GM19467 (cell line): ENCODE results near the gene TSPAN18.

Experiments used
- ATAC-seq: cut with Tn5 transposase; IDR thresholded peaks from one replicate; pipeline ENCODE4 v1.9.1; 2021; ENCODE audit warnings: mild to moderate bottlenecking, moderate library complexity; ENCODE audit not compliant: unreplicated experiment

Gene TSPAN18

DNA sequence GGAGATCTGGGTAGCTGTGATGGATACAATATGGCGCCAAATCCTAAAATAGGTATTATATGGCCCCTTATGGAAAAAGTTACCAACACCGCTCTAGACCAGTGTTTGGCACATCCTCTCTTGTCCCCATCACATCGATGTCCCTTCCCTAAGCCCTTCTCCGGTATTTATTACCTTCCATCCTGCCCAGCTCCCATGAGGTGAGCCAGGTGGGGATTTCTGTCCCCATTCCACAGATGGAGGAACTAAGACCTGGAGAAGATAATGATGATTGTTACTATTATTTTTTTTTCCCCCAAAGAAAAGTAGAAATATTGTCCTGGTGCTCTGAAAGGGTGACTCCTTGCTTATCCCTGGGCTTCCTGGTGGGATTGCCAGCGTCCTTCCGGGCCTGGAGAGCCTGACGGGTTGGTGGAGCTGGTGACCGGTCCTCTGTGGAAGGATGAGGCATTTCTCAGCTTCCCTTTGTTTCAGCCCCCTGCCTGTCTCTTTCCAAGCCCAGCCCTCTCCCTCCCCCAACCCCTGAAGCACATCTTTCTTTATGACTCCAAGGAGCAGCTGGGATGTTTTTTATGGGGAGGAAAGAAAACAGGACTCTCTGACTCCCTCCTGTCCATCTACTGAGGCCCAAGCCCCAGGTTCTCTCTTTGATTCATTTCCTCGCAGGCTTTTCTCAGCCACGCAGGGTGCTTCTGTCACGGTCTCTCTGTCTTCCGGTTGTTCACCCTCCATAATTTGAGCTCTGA, 158.5 kb downstream of the TSPAN18 start:
- ATAC-seq, result no peak

DNA sequence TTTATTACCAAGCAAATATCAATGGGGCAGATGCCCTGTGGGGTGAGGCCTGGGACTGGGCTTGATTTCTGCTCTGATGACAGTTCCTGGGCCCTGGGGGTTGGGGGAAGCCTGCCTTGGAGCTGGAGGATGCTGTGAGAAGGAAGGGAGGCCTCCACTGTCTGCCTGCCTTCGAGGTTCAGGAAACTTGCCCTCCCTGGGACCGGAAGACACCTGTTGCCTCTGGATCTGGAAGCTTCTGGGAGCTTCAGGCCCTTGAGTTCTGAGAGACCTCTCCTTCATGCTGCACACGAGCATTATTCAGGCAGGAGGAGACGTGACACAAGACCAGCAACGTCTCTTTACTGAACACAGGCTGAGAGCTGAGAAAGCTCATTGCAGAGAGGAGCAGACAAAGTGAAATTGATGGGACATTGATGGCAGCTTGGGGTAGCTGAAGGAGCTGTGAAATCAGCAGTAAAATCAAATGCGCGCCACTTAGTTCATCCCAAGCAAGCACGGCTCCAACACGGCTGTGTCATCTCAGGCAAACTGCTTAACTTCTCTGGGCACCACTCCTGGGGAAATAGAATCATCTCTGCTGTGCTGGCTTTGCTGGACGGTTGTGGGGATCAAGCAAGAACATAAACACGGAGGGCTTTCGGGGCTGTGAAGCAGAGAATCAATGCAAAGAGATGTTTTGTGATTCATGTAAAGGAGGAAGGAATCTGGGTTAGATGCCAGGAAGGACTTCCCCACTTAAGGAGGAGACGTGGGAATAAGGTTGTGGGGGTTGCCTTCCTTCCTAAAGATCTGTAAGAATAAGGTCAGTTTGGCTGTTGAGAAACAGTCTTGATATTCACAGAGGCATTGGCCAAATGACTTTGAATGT, 159.4 kb downstream of the TSPAN18 start:
- ATAC-seq, result no peak

DNA sequence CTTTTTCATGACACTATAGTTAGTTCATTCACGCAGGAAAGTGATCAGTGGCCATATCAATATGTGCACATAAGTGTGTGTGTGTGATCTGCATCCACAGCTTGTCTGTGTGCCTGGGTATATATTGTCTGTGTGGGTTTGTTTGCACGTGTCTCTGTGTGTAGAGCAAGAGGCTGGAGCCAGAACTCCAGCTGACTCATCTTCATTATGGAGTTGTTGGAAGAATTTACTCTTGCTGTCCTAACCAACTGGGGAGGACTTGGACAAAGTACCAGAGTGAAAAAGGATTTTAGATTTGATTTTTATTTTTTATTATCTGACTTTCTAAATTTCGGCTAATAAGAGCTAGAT, 160.0 kb downstream of the TSPAN18 start:
- ATAC-seq, result no peak

DNA sequence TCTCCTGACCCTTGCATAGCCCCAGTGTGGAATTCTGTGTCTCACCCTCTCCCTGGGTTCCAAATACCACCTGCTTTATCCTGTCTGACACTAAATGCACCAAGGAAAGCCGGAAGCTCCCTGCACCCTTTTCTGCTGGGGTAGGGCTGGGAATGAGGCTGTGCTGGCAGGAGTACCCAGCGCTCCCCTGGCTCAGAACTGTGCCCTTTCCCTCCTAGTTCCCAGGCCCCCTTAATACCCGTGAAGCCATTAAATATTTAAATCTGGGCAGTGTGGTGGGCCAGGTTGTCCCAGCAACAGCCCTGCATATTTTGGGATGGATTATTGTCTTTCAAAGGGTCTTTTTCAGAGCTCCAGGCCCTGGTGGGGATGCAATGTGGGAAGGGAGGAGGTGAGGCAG, 160.9 kb downstream of the TSPAN18 start:
- no peak for ATAC-seq

DNA sequence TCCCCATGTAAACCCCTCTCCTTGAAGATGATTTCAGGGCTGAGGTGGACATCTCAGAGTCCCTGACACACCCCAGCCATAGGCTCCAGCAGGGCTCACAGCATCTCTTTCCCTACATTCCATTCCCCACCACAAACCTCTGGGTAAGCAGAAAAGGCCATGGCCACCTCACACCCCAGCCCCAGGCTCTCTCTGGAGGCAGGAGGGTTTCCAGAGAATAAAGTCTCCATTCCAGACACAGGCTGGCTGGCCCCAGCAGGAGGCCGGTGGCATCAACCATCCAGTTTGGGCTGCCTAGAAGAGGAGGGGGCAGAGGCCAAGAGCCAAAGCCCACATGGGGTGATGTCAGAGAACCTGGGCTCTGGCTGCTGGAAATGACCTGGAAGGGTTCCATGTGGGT, 162.5 kb downstream of the TSPAN18 start:
- no peak for ATAC-seq

DNA sequence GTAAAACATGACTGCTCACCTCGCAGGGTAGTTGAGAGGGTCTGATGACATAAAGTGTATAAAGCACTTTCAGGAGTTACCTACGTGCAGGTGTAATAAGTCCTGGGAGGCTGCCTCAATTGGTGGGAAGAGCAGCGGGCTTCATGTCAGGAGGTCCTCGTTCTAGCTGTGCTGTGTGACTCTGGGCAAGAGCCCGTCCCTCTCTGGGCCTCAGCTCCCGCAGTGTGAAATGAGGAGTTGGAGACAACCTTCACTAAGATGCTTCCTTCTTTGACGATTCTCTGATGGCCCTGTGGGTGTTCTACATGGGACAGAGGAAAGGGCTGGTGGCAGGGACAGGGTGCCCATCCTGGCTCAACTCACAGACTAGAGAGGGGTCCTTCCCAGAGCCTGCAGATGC, 166.1 kb downstream of the TSPAN18 start:
- ATAC-seq, result no peak

DNA sequence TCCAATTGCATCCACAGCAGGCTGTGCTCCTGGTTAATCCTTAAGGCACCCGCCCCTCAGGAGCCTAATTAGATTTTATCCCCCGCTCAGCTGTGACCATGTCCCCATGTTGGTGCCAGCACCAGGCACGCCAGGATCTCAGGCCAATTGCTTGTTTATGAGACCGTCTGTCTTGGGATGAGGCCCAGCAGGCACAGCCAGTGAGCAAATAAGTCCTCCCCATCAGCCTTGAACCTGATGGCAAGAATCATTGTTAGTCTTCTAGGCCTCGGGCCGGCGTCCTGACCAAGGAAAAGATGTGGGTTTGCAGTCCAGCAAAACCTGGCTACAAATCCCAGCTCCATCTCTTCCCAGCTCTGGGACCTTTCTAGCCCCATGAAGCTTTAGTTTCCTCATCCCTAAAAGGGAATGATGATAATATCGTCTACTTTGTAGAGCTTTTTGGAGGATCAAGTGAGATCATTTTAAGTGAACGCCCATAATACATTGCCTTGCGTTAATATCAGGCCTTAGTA, 166.6 kb downstream of the TSPAN18 start:
- ATAC-seq, result no peak

DNA sequence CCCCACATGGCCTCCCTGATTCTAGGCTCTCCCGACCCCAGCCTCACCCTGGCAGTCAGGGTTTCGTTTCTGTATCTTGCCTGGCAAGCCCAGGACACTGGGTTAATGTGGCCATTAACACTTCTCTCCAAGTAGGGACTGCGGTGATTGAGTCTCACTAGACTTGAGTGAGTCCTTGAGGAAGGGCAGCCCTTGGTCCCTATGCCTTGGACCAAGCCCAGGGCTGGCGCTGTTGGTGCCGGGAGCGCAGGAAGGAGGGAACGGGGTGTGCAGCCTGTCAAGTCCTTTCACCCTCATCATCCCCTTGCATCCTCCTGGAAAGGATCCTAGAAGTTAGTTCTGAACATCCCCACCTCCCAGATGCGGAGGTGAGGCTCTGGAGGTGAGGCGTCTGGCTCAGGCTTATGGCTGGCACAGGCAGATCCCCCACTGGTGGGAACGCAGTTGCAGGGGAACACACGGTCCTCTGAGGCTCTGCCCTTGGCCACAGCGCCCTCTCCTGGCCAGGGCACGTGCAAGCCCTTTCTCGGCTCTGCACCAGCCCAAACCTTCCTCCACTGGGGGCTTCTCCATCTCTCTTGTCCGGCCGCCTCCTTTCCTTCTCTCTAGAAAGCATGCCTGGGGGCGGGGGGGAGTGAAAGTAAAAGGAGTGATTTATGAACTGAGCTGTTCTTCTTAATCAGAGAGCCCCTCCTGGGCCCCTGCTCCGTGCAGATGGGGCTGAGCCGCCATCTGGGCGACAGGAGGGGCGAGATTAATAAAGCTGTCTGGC, 167.3 kb downstream of the TSPAN18 start:
- ATAC-seq, result no peak

DNA sequence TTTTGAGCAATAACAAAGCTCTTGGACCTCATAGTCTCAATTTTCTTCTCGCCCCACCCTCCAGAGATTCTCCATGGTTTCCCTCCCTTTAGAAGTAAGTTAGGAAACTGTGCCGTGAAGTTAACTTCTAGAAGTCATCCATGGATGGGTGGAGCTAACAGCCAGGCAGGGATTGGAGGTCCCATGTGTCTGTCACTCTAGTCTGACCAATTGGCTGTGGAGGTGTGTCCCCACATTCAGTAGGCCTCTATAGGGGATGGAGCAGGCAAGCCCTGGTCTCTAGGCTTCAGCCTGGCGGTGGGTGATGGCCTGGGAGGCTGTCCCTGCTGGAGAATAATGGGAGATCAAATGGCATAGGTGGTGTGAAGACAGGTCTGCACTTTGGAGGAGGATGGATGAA, 173.2 kb downstream of the TSPAN18 start:
- no peak for ATAC-seq

DNA sequence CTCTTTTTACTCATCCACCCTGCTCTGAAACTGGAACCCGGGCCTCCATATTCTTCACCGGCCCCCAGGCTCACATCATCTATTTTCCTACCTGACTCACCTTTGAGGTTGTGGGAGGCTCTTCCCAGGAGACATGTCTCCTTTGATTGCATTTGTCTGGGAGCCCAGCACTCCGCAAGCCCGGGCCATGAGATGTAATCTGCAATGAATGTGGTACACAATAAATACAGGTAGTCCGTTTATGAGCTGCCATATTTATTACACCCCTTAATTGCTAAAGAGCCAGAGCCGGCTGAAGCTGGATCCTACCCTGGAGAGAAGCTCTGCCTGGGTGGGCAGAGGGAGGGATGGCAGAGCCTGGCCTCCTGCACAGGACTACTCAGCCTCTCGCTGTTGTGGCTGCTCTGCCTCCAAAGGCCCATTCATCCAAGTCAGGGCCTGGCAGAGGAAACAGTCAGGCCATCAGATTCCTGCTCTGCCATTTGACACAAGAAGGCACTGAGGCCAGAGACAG, 174.4 kb downstream of the TSPAN18 start:
- no peak for ATAC-seq

DNA sequence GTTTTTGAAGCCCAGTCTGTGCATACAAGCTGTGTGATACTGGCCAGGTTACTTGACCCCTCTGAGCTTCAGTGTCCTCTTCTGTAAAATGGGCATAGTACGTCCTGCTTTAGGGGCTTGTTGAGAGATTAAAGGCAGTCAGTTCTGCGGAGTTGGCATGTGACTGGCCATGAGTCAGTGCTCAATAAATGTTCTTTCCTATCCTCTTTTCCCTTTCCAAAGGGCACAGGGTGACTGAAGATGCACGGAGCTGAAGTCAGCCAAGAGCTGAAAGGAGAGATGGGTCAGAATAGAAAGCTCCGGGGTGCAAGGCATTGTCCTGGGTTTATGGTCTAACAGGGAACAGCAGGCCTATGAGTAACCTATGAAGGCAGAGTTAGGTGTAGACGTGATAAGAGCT, 175.0 kb downstream of the TSPAN18 start:
- no peak for ATAC-seq

DNA sequence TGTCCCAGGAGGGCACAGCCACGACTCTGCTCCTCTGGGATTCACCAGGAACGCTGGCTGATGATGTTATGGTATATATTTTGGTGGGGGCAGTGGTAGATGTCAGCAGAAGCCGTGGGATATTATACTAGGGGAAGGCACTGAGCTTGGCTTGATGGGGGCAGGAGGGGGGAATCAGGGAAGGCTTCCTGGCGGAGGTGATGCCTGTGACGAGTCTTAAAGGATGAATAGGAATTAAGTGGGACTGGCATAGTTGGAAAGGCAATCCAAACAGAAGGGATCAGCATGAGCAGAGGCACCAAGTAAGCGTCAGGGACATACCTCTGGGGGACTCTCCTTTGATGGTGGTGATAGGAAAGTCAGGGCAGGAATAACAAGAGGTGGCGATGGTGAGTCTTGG, 176.3 kb downstream of the TSPAN18 start:
- ATAC-seq, result no peak

DNA sequence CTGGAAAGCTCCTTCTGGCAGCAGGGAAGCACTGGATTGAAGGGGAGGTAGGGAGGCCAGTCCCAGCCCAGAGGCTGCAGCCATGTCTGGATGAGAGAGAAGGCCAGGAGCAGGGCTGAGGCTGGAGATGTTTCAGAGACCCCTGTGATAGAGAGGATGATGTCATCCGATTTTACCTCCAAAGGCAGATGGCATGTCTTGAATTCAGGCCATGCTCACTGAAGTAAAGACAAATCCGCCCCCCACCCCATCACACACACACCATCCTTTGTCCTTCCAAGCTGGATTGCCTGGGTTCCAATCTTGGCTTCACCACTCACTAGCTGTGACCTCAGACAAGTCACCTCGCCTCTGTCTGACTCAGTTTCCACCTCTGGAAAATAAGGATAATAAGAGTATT, 176.8 kb downstream of the TSPAN18 start:
- no peak for ATAC-seq

DNA sequence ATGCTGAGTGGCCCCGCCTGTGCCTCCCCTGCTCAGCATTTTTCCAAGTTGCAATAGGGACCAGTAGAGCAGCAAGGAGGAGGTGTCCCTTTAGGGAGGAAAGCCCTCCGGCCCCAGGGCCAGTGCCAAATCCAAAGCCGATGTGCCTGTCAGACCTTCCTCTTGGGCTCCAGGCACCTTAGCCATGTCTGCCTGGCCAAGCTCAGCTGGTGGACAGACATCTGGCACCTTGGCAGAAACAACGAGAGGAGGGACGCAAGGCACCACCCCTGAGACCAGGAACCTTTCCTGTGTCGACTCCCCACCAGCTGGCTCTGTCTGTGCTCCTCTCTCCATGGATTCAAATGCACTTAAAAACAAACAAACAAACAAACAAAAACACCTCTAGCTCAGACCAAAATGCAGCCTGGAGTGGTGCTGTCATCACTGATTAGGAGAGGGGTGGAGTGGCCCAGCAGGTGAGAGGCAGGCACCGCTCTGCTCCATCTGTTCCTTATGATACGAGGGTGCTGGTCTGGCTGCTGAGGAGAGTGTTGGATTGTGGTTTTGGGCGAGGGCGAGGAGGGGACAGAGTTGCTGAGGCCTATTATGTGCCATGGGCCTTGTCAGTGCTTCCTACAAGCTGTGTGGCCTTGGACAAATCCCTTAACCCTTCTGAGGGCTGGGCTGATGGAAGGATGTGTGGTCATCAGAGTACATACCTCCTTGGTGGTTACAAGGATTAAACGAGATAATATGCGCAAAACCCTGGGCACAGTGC, 177.7 kb downstream of the TSPAN18 start:
- ATAC-seq, result no peak

DNA sequence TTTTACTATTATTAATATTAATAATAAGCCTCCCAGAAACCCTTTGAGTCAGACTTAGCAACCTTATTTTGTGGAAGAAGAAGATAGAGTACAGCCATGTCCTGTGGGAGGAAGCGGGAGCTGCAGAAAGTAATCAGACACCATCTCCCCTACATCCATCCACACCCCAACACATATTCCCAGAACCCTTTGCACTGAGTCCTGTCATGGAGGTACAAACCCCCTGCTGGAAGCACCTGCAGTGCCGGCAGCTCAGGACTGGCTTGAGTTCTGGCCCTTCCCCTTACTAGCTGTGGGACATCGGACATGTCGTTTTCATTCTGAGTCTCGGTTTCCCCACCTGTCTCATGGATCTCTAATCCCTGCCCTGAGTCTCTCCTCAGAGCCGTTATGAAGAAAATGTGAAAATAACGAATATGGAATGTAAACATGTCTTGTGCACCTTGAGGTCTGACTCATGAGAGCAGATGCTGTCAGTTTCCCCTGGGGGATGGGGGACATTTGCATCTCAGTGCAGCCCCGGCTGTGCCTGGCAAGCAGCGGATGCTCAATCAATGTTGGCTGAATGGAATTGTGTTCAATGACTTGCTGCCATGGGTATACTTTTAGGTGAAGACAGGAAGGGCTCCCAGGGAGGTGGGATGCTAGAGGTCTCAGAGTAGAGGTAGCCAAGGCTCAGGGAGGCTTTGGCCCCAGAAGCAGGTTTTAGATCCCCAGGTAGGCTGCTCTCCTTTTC, 178.5 kb downstream of the TSPAN18 start:
- no peak for ATAC-seq

DNA sequence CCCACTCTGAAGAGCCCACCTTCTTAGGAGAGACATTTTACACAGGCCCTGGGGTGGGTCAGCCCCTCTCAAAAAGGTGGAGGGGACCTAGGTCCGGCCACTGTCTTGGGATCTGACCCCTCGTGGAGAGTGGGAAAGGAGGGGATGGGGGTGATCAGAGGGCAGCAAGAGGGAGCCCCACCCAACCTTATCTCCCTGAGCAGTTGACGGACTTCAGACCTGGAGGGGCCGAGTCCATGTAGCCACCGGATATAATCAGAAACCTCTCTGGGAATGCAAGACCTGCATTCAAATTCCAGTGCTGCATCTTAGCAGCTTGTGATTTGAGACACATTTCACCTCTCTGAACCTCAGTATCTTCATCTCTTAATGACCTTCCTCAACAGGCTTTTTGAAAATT, 179.9 kb downstream of the TSPAN18 start:
- ATAC-seq, result no peak

DNA sequence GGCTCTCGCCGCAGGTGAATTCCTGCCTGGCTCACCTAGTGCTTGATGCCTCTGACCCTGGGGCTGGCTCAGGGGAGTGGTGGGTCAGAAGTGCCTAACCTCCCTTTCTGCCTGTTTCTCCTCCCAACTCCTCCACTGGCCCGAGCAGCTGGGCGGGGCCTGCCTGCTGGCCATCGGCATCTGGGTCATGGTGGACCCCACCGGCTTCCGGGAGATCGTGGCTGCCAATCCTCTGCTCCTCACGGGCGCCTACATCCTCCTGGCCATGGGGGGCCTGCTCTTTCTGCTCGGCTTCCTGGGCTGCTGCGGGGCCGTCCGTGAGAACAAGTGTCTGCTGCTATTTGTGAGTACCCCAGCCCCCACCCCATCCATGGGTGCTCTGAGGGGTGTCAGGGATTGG, 182.8 kb downstream of the TSPAN18 start:
- ATAC-seq, result no peak

DNA sequence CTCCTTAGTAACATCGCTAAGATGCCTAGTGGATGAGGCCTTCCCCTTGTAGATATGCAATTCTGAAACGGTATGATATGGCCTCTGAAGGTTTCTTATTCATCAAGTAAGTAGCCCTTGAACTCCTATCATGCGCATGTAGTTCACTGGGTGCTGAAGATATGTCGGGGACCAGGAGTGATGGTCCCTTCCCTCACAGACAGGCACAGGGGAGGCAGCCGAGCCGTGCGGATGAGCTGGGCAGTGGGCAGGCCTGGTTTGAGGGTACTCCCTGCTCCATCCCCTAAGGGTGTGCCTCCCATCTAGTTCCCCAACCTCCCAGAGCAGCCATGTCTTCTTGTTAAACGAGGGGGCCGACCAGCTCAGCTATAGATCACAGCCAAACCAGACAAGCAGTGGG, 183.8 kb downstream of the TSPAN18 start:
- no peak for ATAC-seq

DNA sequence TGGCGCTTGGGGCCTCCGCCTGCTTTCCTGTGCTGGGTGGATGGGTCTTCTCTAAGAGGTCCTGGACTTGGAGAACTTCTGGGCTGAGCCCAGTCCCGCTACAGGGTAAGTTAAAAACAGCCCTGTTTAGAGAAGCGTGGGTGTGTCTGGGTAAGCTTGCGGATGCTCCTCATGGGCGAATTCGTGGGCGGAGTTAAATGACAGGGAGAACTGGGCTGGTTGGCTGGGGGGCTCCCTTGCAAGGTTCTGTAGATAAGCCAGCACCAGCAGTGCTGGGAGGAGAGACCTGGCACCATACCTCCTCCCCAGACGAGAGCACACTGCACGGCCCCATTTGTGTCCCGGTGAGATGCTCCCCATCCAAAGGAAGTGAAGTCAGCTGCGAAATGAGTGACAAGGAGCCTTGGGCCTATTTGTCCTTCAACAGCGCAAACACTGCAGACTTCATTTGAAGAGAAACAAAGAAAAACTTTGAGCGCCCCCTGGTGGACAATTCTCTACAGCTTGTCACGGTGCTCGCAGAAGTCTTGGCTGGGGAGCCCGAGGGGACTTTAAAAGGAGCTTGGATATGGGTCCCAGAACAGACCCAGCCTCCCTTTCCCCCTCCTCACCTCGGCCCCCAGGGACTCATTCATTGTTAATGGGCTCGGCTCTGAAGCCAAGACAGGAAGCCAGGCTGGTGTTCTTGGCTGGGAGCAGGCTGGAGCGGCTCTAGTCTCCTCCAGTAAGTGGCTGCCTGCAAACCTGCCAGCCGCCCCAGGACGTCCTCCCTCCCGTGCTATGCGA, 184.5 kb downstream of the TSPAN18 start:
- no peak for ATAC-seq
